HCT116 (cell line): ENCODE data around the gene TAS1R2.

Experiments used
- CEBPB ChIP-seq: IDR thresholded peaks from 2 replicates; pipeline ENCODE4 v1.6.1; 2012; ENCODE audit warnings: low read depth
- JUND ChIP-seq: IDR thresholded peaks from 2 replicates; pipeline ENCODE4 v1.6.1; 2012
- POLR2A ChIP-seq: IDR thresholded peaks from 2 replicates; pipeline ENCODE4 v1.7.0; 2011; ENCODE audit warnings: borderline replicate concordance; ENCODE audit not compliant: insufficient read depth, insufficient read length; ENCODE audit errors: extremely low read depth
- POLR2AphosphoS5 ChIP-seq: IDR thresholded peaks from 2 replicates; pipeline ENCODE4 v1.6.1; 2011; ENCODE audit warnings: mild to moderate bottlenecking, low read depth, low read length, moderate library complexity
- RAD21 ChIP-seq: IDR thresholded peaks from 2 replicates; pipeline ENCODE4 v1.6.1; 2012; ENCODE audit warnings: low read depth, mild to moderate bottlenecking
- YY1 ChIP-seq: IDR thresholded peaks from 2 replicates; pipeline ENCODE4 v1.6.1; 2011; ENCODE audit warnings: low read length, low read depth, moderate library complexity, mild to moderate bottlenecking; ENCODE audit not compliant: insufficient replicate concordance; ENCODE audit errors: extremely low read depth
- ZNF274 ChIP-seq: fragments of 200-500 bp; sonication (Bioruptor generic); IDR thresholded peaks from 2 replicates; pipeline ENCODE4 v1.6.1; 2014; ENCODE audit warnings: mild to moderate bottlenecking, low read depth, low read length, inconsistent platforms
- TF ChIP-seq, protein P1 (sequence below), 3 experiments: fragments of 200-600 bp in 1 of 3; sonication (generic) in 1 of 3; IDR thresholded peaks in 2 of 3; conservative IDR thresholded peaks in 1 of 3; 2 replicates each; pipeline ENCODE4 v1.5.1; 2012 to 2017; ENCODE audit warnings: low read depth in 2 of 3, low read length in 2 of 3, antibody characterized with exemption in 1 of 3, borderline replicate concordance in 1 of 3, control low read depth in 1 of 3, mild to moderate bottlenecking in 1 of 3, mixed read lengths in 1 of 3, mixed run types in 1 of 3, moderate library complexity in 1 of 3; ENCODE audit not compliant: insufficient read depth in 1 of 3
- TF ChIP-seq, protein P2 (sequence below): IDR thresholded peaks from 2 replicates; pipeline ENCODE4 v1.6.1; 2012

DNA sequence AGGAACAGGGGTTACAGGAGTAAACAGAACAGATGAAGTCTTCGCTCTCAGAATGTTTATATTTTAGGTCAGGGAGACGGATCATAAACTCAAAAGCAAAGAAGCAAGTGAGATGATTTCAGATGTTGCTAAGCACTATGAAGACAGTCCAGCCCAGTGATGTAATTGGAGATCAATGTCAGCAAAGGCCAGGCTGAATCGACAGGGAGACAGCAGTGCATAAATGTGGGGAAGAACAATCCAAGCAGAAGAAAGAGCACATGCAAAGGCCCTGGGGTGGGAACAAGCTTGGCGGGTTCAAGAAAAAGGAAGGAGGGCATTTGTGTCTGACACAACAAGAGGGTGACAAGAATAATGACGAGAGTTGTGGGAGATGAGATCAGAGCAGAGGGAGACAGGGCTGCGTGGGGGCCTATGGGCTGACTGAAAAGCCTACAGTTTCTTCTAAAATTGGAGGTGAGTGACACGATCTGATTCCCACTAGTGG is 47.0 kb downstream of the TAS1R2 start:
- TF ChIP-seq, protein P1, sequence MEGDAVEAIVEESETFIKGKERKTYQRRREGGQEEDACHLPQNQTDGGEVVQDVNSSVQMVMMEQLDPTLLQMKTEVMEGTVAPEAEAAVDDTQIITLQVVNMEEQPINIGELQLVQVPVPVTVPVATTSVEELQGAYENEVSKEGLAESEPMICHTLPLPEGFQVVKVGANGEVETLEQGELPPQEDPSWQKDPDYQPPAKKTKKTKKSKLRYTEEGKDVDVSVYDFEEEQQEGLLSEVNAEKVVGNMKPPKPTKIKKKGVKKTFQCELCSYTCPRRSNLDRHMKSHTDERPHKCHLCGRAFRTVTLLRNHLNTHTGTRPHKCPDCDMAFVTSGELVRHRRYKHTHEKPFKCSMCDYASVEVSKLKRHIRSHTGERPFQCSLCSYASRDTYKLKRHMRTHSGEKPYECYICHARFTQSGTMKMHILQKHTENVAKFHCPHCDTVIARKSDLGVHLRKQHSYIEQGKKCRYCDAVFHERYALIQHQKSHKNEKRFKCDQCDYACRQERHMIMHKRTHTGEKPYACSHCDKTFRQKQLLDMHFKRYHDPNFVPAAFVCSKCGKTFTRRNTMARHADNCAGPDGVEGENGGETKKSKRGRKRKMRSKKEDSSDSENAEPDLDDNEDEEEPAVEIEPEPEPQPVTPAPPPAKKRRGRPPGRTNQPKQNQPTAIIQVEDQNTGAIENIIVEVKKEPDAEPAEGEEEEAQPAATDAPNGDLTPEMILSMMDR (IDR thresholded peaks at IDR 0.05 in 2 of 3, conservative IDR thresholded peaks at IDR 0.05 in 1 of 3; ENCODE audit: borderline replicate concordance in 1 of 3, insufficient read depth in 1 of 3, low read depth in 2 of 3, low read length in 2 of 3) = no peak
- TF ChIP-seq POLR2AphosphoS5 (no peak), ZNF274 (no peak), POLR2A (no peak), CEBPB (no peak), YY1 (no peak), RAD21 (no peak), JUND (no peak)
- TF ChIP-seq, protein P2, sequence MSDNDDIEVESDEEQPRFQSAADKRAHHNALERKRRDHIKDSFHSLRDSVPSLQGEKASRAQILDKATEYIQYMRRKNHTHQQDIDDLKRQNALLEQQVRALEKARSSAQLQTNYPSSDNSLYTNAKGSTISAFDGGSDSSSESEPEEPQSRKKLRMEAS = no peak
